Measurements from ENCODE around the gene DPF3.

DNA sequence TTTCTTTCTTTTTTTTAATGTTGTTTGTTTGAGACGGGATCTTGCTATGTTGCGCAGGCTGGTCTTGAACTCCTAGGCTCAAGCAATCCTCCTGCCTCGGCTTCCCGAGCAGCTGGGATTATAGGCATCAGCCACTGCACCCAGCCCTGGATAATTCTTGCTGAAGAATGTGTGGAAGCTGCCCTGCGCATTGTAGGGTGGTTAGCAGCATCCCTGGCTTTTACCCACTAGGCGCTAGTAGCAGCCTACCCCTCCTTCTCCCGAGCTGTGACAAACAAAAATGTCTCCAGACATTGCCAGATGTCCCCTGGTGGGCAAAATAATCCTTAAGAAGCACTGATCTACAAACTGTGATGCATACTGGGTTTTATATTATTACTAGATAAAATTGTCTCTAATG is 39.0 kb upstream of the DPF3 start:
- TF ChIP-seq POLR2A (IDR thresholded peaks at IDR 0.05; ENCODE audit: low read depth, low read length) (no peak), POLR2AphosphoS5 (IDR thresholded peaks at IDR 0.05; ENCODE audit: low read depth, low read length) (no peak)
